Measurements from ENCODE around the gene HGF.

GRCh38 chr7:81652225-81652624 lies 117.6 kb downstream of the HGF start:
- TF ChIP-seq HMGA2 (CRISPR knock-in tag; IDR thresholded peaks at IDR 0.05): no peak
- no peak for TF ChIP-seq CTCF (IDR thresholded peaks at IDR 0.05)
- no peak for TF ChIP-seq ZNF396 (CRISPR knock-in tag; IDR thresholded peaks at IDR 0.05; ENCODE audit: borderline replicate concordance)
- no peak for TF ChIP-seq GABPB1 (CRISPR knock-in tag; IDR thresholded peaks at IDR 0.05)
